IPS DF 4.7 (cell line): ENCODE data around the gene PHETA1.

Experiments used
- DNase-seq: peaks from one replicate; pipeline ENCODE4 v3.0.0-alpha.2; 2013; ENCODE audit warnings: low spot score; ENCODE audit errors: extremely low read depth

Gene PHETA1

GRCh38 chr12:111369496-111370220, 763 bp upstream of the PHETA1 start:
- DNase-seq = no peak

DNA sequence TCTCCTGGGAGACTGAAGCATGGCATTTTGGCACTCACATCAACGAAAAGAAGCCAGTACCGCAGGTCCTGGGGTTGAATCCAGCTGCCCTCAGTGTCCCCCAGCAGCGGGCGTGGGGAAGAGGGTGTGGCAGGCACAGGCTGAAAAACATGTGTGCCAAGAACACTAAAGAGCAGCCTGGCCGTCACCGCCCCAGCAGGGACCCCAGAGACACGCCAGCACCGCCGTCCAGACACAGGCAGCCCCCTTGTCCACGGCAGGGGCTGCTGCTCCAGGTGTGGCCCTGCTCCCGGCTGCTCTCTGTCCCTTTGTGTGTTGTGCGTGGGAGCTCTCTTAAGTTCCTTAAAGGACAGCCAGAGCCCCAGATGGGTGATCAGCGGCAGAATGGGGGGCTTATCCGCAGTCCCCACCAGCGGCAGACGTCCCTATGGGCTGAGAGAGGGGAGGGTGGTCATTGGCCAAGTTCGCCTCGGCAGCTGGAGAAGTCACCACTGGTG, 556 bp downstream of the PHETA1 start:
- no peak for DNase-seq

DNA sequence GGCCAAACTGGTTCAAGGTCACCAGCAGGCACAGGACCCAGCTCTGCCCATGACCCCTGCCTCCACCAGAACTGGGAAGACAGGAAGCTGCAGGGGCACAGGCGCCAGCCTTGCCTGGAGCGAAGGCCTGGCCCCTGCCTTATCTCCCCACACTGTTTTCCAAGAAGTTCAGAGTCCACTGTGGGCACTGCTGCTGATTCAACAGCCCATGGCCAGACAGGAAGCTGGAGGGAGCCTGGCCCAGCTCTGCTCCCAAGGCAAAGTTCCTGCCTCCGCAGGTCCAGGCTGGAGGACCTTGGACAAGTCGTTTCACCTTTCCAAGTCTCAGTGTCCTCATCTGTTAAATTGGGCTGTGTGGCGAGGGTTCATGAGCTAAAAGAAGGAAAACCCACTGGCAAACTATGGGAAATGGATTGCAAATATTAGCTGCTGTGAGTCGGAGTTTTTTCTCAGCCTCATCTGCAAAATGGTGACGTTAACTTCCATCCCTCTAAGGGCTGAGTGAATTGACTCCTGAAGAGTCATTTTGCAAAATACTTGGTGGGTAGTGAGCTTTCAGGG, 1.2 kb downstream of the PHETA1 start:
- no peak for DNase-seq

DNA sequence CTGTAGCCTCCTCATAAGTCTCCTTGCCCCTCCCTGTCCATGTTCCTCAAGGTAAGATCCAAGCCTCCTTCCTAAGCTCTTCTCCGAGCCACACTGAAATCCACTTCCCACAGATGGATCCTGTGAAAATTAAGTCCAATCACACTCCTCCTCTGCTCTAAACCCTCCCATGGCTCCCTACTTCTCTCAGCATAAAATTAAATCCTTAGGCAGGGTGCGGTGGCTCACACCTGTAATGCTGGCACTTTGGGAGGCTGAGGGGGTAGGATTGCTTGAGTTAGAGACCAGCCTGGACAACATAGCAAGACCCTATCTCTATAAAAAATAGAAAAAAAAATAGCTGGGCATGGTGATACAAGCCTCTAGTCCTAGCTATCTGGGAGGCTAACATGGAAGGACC, 2.3 kb downstream of the PHETA1 start:
- DNase-seq = no peak

- no peak for DNase-seq
Measured at GRCh38 chr12:111366075-111366474, 2.8 kb downstream of the PHETA1 start.

DNA sequence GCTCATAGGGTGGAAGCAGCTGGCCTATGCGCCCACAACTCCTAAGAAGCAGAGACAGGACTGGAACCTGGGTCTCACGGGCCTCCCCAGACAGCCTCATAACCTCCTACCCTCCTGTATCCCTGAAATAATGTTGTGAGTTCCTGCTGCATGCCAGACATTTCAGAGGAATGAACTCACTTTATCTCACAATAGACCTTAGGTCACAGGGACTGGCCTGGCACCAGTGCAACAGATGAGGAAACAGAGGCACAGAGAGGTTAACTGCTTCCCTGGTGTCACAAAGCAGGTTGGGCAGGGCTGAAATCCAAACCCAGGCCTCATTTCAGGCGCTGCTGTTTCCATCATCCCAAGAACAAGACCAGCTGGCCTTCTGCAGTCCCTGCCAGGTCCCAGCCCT, 5.3 kb downstream of the PHETA1 start:
- DNase-seq = no peak

- DNase-seq = no peak
Measured at GRCh38 chr12:111362687-111363475, 6.0 kb downstream of the PHETA1 start.

GRCh38 chr12:111361717-111362576, 6.9 kb downstream of the PHETA1 start:
- DNase-seq = no peak

- DNase-seq = no peak
Measured at GRCh38 chr12:111361073-111361716, 7.7 kb downstream of the PHETA1 start.

GRCh38 chr12:111360325-111360930, 8.5 kb downstream of the PHETA1 start:
- no peak for DNase-seq

- DNase-seq = no peak
Measured at GRCh38 chr12:111359914-111360276, 9.0 kb downstream of the PHETA1 start.

DNA sequence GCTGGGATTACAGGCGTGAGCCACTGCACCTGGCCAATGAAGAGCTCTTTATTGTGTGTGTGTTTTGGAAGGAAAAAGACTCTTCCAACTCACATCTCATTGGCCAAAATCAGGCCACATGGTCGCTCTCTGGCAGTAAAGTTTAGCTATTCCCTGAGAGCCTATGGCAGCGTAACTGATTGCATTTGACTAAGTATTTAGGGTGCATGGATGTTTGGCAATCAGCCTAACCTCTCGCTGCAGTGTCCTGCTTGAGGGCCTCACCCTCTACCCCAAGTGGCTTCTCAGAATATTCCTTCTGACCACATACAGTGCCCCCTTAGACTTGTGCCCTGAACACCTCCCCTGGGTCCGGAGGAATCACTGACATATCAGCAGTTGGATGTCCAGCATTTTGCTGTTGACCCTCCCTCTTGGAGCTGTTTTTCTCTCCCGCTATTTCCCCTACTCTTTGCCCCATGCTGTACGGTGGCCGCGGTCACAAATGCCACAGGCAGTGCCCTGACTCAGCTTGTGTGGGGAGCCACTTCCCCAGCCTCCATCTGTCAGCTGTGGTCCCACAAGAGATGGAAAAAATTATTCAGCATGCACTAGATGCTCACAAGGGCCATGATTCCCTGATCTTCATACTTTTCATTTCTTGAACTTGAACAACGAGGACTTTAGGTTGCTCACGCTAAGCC, 9.5 kb downstream of the PHETA1 start:
- DNase-seq = no peak

GRCh38 chr12:111355201-111355925, 13.5 kb downstream of the PHETA1 start:
- DNase-seq = no peak

GRCh38 chr12:111354511-111354910, 14.4 kb downstream of the PHETA1 start:
- no peak for DNase-seq

DNA sequence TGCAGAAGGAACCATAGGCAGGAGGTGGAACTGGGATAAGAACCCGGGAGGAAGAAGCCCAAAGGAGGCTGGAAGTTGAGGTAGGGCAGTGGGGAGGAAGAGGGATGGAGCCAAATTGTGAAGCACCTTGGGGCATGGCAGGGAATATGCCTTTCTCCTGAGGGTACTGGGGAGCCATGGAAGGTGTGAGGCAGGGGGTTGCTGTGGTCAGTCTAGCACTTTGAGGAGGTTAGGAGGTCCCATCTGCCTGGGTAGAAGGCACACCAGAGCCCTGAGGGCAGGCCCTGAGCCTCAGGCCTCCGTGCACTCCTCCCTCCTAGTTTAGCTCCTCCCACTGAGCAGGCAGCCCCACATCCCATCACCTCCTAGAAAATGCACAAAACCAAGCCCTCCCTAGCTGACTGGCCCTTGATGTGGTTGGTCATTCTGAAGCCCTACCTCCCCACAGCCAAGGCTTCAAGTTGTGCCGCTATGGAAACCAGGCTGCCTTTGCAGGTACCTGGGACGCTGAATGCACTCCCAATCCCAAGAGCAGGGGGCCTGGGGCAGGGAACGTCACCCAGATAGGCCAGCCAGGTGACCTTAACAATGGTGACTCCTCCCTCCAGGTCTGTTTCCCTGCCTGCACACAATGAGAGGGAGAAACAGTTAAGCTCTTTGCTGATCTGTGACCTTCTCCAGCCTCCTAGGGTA, 15.1 kb downstream of the PHETA1 start:
- DNase-seq = no peak

- DNase-seq = no peak
Measured at GRCh38 chr12:111353026-111353425, 15.9 kb downstream of the PHETA1 start.

GRCh38 chr12:111352296-111352993, 16.4 kb downstream of the PHETA1 start:
- no peak for DNase-seq

DNA sequence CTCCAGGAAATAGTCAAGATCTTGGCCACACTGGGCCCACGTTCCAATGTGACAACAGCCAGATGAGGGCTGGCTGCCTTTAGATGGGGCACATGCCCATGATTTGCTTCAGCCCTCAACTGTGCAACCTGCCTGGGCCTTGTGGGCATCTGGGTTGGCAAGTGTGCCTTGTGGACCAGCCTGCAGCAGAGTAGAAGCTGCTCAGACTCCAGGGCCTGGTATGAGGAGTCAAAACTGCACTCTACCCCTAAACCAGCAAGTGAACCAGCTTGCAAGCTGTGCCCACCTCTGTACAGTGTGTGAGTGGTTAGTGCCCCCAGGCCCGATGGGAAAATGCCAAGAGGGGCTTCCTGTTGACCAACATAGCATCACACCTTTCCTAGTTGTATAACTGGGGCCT, 17.9 kb downstream of the PHETA1 start:
- no peak for DNase-seq
